Osteoblast (primary cell): Measurements from ENCODE around the gene PAX5. TPM values are rescaled to one million over a fixed set of nuclear protein-coding genes. Genes with fewer than 3 reads are reported as not detected.

Experiments used
- DNase-seq: peaks from one replicate; pipeline ENCODE4 v3.0.0; 2011; ENCODE audit warnings: low spot score, mixed read lengths; ENCODE audit not compliant: insufficient read length; ENCODE audit errors: missing footprints
- H2AFZ ChIP-seq: 2 replicates; pipeline ENCODE4 v1.6.0; 2011; ENCODE audit warnings: mild to moderate bottlenecking, low read length
- H3K27ac ChIP-seq: 2 replicates; pipeline ENCODE4 v1.5.1; 2011; ENCODE audit warnings: mild to moderate bottlenecking, low read depth, low read length, moderate library complexity
- H3K27me3 ChIP-seq: 2 replicates; pipeline ENCODE4 v1.6.0; 2012; ENCODE audit warnings: mild to moderate bottlenecking, control low read depth, inconsistent platforms, low read length, moderate library complexity; ENCODE audit not compliant: insufficient read depth
- H3K36me3 ChIP-seq: 2 replicates; pipeline ENCODE4 v1.5.1; 2011; ENCODE audit warnings: mild to moderate bottlenecking, low read length, control low read depth, moderate library complexity; ENCODE audit not compliant: insufficient read depth
- H3K4me1 ChIP-seq: 2 replicates; pipeline ENCODE4 v1.5.1; 2011; ENCODE audit warnings: mild to moderate bottlenecking, low read length, control low read depth, moderate library complexity; ENCODE audit not compliant: insufficient read depth
- H3K4me2 ChIP-seq: 2 replicates; pipeline ENCODE4 v1.6.0; 2011; ENCODE audit warnings: mild to moderate bottlenecking, low read length; ENCODE audit not compliant: insufficient read depth
- H3K4me3 ChIP-seq: fragments of 200-600 bp; sonication (generic); 3 replicates; pipeline ENCODE4 v1.5.1; 2012; ENCODE audit warnings: mild to moderate bottlenecking, low read length, inconsistent platforms; ENCODE audit not compliant: insufficient read depth
- H3K79me2 ChIP-seq: 2 replicates; pipeline ENCODE4 v1.6.0; 2012; ENCODE audit warnings: mild to moderate bottlenecking, low read length, control low read depth, inconsistent platforms; ENCODE audit not compliant: insufficient read depth
- H3K9me3 ChIP-seq: 2 replicates; pipeline ENCODE4 v1.5.1; 2011; ENCODE audit warnings: low read depth, low read length, control low read depth
- H4K20me1 ChIP-seq: 2 replicates; pipeline ENCODE4 v1.6.0; 2012; ENCODE audit warnings: mild to moderate bottlenecking, low read length, control low read depth; ENCODE audit not compliant: insufficient read depth
- total RNA-seq: library from RNA; depleted of rRNA; stranded (reverse); fragments of >200 nt; gene quantifications from 2 replicates; pipeline ENCODE4 v1.2.3, GENCODE V29; 2012
- TF ChIP-seq, protein P1 (sequence below): IDR thresholded peaks from 2 replicates; pipeline ENCODE4 v1.5.1; 2011; ENCODE audit warnings: mild to moderate bottlenecking, low read depth, low read length, moderate library complexity; ENCODE audit errors: extremely low read depth

PAX5 gene
- total RNA-seq, 1 donor = not detected

DNA sequence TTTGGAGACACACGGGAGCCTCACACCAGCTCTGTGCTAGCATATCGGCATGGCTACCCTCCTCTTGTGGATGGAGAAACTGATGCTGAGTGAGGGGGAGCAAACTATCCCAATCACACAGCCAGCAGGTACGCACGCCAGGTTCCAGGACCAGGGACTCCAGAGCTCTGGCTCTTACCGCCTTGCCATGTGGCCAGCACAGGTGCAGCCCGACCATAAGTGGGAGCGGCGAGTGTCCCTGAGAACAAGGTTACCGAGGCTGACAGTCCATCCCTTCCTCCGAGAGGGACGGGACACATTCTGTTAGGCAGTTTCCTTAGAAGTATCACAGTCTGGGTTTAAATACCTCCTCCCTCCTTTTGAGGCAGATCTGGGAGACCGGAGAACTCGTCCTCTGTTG, 86.0 kb downstream of the PAX5 start:
- H3K79me2 ChIP-seq = no peaks in the 10 kb centered on the region
- no peaks in the 10 kb centered on the region for H3K36me3 ChIP-seq
- no peak overlapping the region for H3K4me2 ChIP-seq
- no peak for DNase-seq
- no peaks in the 10 kb centered on the region for H3K9me3 ChIP-seq
- H3K4me1 ChIP-seq = peaks cover 11% of the 10 kb centered on the region
- H3K27me3 ChIP-seq = peaks cover 44% of the 10 kb centered on the region
- H2AFZ ChIP-seq = no peak overlapping the region
- H3K4me3 ChIP-seq = no peak overlapping the region
- no peak overlapping the region for H3K27ac ChIP-seq
- TF ChIP-seq, protein P1, sequence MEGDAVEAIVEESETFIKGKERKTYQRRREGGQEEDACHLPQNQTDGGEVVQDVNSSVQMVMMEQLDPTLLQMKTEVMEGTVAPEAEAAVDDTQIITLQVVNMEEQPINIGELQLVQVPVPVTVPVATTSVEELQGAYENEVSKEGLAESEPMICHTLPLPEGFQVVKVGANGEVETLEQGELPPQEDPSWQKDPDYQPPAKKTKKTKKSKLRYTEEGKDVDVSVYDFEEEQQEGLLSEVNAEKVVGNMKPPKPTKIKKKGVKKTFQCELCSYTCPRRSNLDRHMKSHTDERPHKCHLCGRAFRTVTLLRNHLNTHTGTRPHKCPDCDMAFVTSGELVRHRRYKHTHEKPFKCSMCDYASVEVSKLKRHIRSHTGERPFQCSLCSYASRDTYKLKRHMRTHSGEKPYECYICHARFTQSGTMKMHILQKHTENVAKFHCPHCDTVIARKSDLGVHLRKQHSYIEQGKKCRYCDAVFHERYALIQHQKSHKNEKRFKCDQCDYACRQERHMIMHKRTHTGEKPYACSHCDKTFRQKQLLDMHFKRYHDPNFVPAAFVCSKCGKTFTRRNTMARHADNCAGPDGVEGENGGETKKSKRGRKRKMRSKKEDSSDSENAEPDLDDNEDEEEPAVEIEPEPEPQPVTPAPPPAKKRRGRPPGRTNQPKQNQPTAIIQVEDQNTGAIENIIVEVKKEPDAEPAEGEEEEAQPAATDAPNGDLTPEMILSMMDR = no peak
- H4K20me1 ChIP-seq = no peaks in the 10 kb centered on the region

DNA sequence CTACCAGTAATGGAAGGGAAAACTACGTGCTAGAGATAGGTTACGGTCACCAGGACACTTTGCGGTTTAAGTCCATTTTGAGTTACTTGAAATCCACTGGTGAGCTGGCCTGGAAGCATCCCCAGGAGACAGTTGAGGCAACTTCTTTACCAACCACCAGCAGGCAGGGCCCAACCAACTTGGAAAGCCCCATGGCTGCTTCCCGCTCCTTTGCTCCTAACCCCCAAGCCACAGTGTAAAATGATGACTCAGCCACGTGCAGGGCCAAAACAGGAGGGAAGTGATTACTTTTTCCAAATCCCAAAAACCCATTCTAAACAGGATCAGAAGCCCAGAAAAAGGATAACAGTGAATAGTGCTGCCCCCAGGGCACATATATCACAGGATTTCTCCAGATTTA, 87.4 kb downstream of the PAX5 start:
- TF ChIP-seq, protein P1 = no peak
- Histone ChIP-seq H3K4me1 (peaks cover 11% of the 10 kb centered on the region), H3K27ac (no peak overlapping the region), H3K36me3 (no peaks in the 10 kb centered on the region), H3K79me2 (no peaks in the 10 kb centered on the region), H3K27me3 (peaks cover 38% of the 10 kb centered on the region), H4K20me1 (no peaks in the 10 kb centered on the region), H2AFZ (no peak overlapping the region), H3K9me3 (no peaks in the 10 kb centered on the region), H3K4me2 (peak overlapping the region; percentile 30), H3K4me3 (no peak overlapping the region)
- peak; percentile 87 for DNase-seq

DNA sequence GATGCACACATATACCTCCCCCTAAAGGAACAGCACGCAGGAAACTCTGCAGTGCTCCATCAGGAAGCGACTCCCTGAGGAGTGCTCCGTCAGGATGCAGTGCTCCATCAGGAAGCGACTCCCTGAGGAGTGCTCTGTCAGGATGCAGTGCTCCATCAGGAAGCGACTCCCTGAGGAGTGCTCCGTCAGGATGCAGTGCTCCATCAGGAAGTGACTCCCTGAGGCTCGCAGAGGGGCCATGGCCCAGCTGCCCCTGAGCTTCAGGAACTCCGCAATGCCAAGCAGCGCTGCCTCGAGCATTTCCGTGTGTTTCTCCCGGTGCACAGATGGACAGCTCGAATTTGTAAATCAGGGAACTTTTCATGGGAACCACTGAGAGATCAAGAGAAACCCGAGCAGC, 88.1 kb downstream of the PAX5 start:
- Histone ChIP-seq H3K27me3 (peaks cover 32% of the 10 kb centered on the region), H3K4me3 (no peak overlapping the region), H3K9me3 (no peaks in the 10 kb centered on the region), H4K20me1 (no peaks in the 10 kb centered on the region), H3K4me1 (peaks cover 11% of the 10 kb centered on the region), H3K79me2 (no peaks in the 10 kb centered on the region), H3K27ac (no peak overlapping the region), H2AFZ (no peak overlapping the region), H3K36me3 (no peaks in the 10 kb centered on the region), H3K4me2 (no peak overlapping the region)
- TF ChIP-seq, protein P1 = no peak
- DNase-seq = no peak

DNA sequence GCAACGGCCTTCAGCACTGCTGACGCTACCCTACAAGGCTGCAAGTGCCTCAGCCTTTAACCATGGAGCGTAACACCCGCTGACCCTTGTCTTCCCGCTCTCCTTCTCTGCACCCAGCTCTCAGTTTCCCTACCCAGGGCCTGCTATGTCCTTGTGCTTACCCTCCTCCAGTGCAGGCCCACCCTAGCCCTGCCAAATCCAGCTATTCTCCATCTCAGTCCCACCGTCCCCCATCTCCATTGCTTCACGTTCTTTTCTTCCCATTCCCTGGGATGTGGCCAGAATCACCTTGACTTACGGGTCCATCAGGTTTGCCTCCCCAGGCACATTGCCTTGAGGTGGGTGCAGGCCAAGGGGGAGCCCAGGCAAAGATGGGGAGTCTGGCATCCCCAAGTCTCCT, 91.2 kb downstream of the PAX5 start:
- TF ChIP-seq, protein P1 = no peak
- peaks cover 11% of the 10 kb centered on the region for H3K4me1 ChIP-seq
- no peak overlapping the region for H3K27ac ChIP-seq
- no peaks in the 10 kb centered on the region for H3K36me3 ChIP-seq
- H3K9me3 ChIP-seq = no peaks in the 10 kb centered on the region
- no peaks in the 10 kb centered on the region for H4K20me1 ChIP-seq
- H3K4me2 ChIP-seq = no peak overlapping the region
- H3K79me2 ChIP-seq = no peaks in the 10 kb centered on the region
- DNase-seq = no peak
- H3K4me3 ChIP-seq = no peak overlapping the region
- H3K27me3 ChIP-seq = peaks cover 32% of the 10 kb centered on the region
- H2AFZ ChIP-seq = no peak overlapping the region
